ENCODE results near the gene IFT27.
A peak's percentile ranks its signal among the peaks of the same experiment; 100 is the strongest.

IFT27 gene

GRCh38 chr22:36753916-36754315, 22.0 kb downstream of the IFT27 start:
- Histone ChIP-seq H3K4ac (ENCODE audit: low read length) (no peak overlapping the region), H2AFZ (ENCODE audit: low read length) (no peak overlapping the region), H2BK12ac (ENCODE audit: low read length) (no peak overlapping the region), H3K4me3 (ENCODE audit: low read length in 2 of 2) (no peak overlapping the region), H2BK15ac (ENCODE audit: low read length) (no peak overlapping the region), H2BK5ac (ENCODE audit: low read length) (no peak overlapping the region), H2BK120ac (ENCODE audit: low read depth, low read length) (no peak overlapping the region), H3K36me3 (replicated peaks in 1 of 2; ENCODE audit: control insufficient read depth in 2 of 2, insufficient read depth in 2 of 2, low read length in 2 of 2) (no peaks in the 10 kb centered on the region), H3K9me3 (replicated peaks in 1 of 2; ENCODE audit: control insufficient read depth in 2 of 2, insufficient read depth in 1 of 2, low read depth in 1 of 2, low read length in 2 of 2) (no peaks in the 10 kb centered on the region), H3K27me3 (ENCODE audit: control insufficient read depth in 3 of 3, insufficient read depth in 3 of 3, low read depth in 1 of 3, low read length in 3 of 3) (peaks cover 0 to 23% (median 2%) of the 10 kb centered on the region in 3 experiments), H3K9ac (ENCODE audit: low read depth, low read length, poor library complexity) (no peak overlapping the region), H3K4me2 (ENCODE audit: insufficient read depth, low read length, poor library complexity, severe bottlenecking) (no peak overlapping the region), H3K27ac (replicated peaks; ENCODE audit: low read length) (no peak overlapping the region), H3K23ac (ENCODE audit: low read depth, low read length, poor library complexity) (no peak overlapping the region), H3K79me1 (ENCODE audit: low read depth, low read length) (peaks cover 2% of the 10 kb centered on the region), H3K4me1 (ENCODE audit: control insufficient read depth in 2 of 2, insufficient read depth in 1 of 2, low read depth in 1 of 2, low read length in 2 of 2) (no peaks in the 10 kb centered on the region), H4K8ac (ENCODE audit: low read depth, low read length) (no peak overlapping the region), H3K18ac (ENCODE audit: low read length) (no peak overlapping the region), H2AK5ac (ENCODE audit: low read depth, low read length) (no peak overlapping the region), H4K91ac (ENCODE audit: low read depth, low read length, poor library complexity) (no peak overlapping the region), H3K14ac (ENCODE audit: low read length) (no peak overlapping the region)
- no CpG with 5 or more reads among the region's 12 CpGs for WGBS, 2 donors (ENCODE audit: extremely low coverage in 2 of 2, insufficient read length in 2 of 2, insufficient replicate concordance in 1 of 2)
- DNase-seq (ENCODE audit: low spot score): no peak

DNA sequence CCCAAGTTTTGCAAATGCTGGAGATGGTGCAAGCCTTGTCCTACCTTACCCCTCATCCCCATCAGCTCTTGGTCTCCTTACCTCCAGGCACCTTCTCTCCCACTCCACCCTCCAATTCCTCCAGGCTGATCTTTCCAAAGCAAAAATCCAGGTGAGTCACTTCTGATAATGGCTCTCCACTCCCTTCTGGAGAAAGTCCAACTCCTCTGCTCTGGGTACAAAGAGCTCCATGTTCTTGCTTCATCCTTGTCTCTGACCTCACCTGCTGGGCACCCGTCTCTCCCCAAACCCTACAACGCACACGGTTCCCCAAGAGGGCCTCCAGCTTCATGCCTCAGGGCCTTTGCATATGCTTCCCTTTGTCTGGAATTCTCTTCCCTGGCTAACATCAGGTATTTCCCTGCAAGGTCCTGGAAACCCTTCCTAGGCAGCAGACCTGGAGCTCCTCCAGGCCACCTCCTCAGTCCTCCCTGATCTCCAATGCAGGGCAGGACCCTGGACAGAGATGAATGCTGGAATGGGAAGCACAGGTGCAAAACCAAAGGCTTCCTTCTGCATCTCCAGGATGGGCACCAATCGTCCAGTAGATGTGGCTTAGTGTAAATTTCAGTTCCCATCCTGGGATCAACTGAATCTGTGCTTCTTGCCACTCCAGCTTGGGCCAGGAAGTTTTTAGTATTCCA, 22.7 kb downstream of the IFT27 start:
- WGBS, 2 donors (ENCODE audit: extremely low coverage in 2 of 2, insufficient read length in 2 of 2, insufficient replicate concordance in 1 of 2): no CpG with 5 or more reads among the region's 4 CpGs

GRCh38 chr22:36746375-36746970, 29.4 kb downstream of the IFT27 start:
- Histone ChIP-seq H3K18ac (ENCODE audit: low read length) (peak overlapping the region; percentile 35), H4K8ac (ENCODE audit: low read depth, low read length) (no peak overlapping the region), H3K36me3 (replicated peaks in 1 of 2; ENCODE audit: control insufficient read depth in 2 of 2, insufficient read depth in 2 of 2, low read length in 2 of 2) (no peaks in the 10 kb centered on the region), H3K9ac (ENCODE audit: low read depth, low read length, poor library complexity) (peak overlapping the region; percentile 21), H3K4me3 (ENCODE audit: low read length in 2 of 2) (no peak overlapping the region), H3K4me2 (ENCODE audit: insufficient read depth, low read length, poor library complexity, severe bottlenecking) (no peak overlapping the region), H2AK5ac (ENCODE audit: low read depth, low read length) (peak overlapping the region; percentile 81), H2AFZ (ENCODE audit: low read length) (no peak overlapping the region), H3K4ac (ENCODE audit: low read length) (no peak overlapping the region), H2BK15ac (ENCODE audit: low read length) (peak overlapping the region; percentile 75), H2BK5ac (ENCODE audit: low read length) (no peak overlapping the region), H2BK12ac (ENCODE audit: low read length) (no peak overlapping the region), H3K4me1 (ENCODE audit: control insufficient read depth in 2 of 2, insufficient read depth in 1 of 2, low read depth in 1 of 2, low read length in 2 of 2) (no peaks in the 10 kb centered on the region), H3K79me1 (ENCODE audit: low read depth, low read length) (no peaks in the 10 kb centered on the region), H3K27ac (replicated peaks; ENCODE audit: low read length) (no peak overlapping the region), H3K9me3 (replicated peaks in 1 of 2; ENCODE audit: control insufficient read depth in 2 of 2, insufficient read depth in 1 of 2, low read depth in 1 of 2, low read length in 2 of 2) (peaks cover 0 to 2% of the 10 kb centered on the region in 2 donors), H4K91ac (ENCODE audit: low read depth, low read length, poor library complexity) (no peak overlapping the region), H3K14ac (ENCODE audit: low read length) (no peak overlapping the region), H3K23ac (ENCODE audit: low read depth, low read length, poor library complexity) (no peak overlapping the region), H2BK120ac (ENCODE audit: low read depth, low read length) (no peak overlapping the region), H3K27me3 (ENCODE audit: control insufficient read depth in 3 of 3, insufficient read depth in 3 of 3, low read depth in 1 of 3, low read length in 3 of 3) (peaks cover 0 to 22% (median 0%) of the 10 kb centered on the region in 3 experiments)
- no peak for DNase-seq (ENCODE audit: low spot score)
- no CpG with 5 or more reads among the region's 11 CpGs for WGBS, 2 donors (ENCODE audit: extremely low coverage in 2 of 2, insufficient read length in 2 of 2, insufficient replicate concordance in 1 of 2)

More for the DNA sequence above, 22.7 kb downstream of the IFT27 start:
- no peak for DNase-seq (ENCODE audit: low spot score)
- Histone ChIP-seq H2BK12ac (ENCODE audit: low read length) (no peak overlapping the region), H2BK5ac (ENCODE audit: low read length) (no peak overlapping the region), H3K27ac (replicated peaks; ENCODE audit: low read length) (no peak overlapping the region), H3K79me1 (ENCODE audit: low read depth, low read length) (peaks cover 2% of the 10 kb centered on the region), H3K27me3 (ENCODE audit: control insufficient read depth in 3 of 3, insufficient read depth in 3 of 3, low read depth in 1 of 3, low read length in 3 of 3) (peaks cover 0 to 23% (median 2%) of the 10 kb centered on the region in 3 experiments), H3K18ac (ENCODE audit: low read length) (no peak overlapping the region), H3K9ac (ENCODE audit: low read depth, low read length, poor library complexity) (no peak overlapping the region), H2AK5ac (ENCODE audit: low read depth, low read length) (no peak overlapping the region), H2BK15ac (ENCODE audit: low read length) (no peak overlapping the region), H4K8ac (ENCODE audit: low read depth, low read length) (no peak overlapping the region), H4K91ac (ENCODE audit: low read depth, low read length, poor library complexity) (no peak overlapping the region), H3K23ac (ENCODE audit: low read depth, low read length, poor library complexity) (no peak overlapping the region), H3K4me1 (ENCODE audit: control insufficient read depth in 2 of 2, insufficient read depth in 1 of 2, low read depth in 1 of 2, low read length in 2 of 2) (no peaks in the 10 kb centered on the region), H3K14ac (ENCODE audit: low read length) (no peak overlapping the region), H3K4ac (ENCODE audit: low read length) (no peak overlapping the region), H2BK120ac (ENCODE audit: low read depth, low read length) (no peak overlapping the region), H3K4me2 (ENCODE audit: insufficient read depth, low read length, poor library complexity, severe bottlenecking) (no peak overlapping the region), H3K4me3 (ENCODE audit: low read length in 2 of 2) (no peak overlapping the region), H3K36me3 (replicated peaks in 1 of 2; ENCODE audit: control insufficient read depth in 2 of 2, insufficient read depth in 2 of 2, low read length in 2 of 2) (no peaks in the 10 kb centered on the region), H2AFZ (ENCODE audit: low read length) (no peak overlapping the region), H3K9me3 (replicated peaks in 1 of 2; ENCODE audit: control insufficient read depth in 2 of 2, insufficient read depth in 1 of 2, low read depth in 1 of 2, low read length in 2 of 2) (no peaks in the 10 kb centered on the region)

DNA sequence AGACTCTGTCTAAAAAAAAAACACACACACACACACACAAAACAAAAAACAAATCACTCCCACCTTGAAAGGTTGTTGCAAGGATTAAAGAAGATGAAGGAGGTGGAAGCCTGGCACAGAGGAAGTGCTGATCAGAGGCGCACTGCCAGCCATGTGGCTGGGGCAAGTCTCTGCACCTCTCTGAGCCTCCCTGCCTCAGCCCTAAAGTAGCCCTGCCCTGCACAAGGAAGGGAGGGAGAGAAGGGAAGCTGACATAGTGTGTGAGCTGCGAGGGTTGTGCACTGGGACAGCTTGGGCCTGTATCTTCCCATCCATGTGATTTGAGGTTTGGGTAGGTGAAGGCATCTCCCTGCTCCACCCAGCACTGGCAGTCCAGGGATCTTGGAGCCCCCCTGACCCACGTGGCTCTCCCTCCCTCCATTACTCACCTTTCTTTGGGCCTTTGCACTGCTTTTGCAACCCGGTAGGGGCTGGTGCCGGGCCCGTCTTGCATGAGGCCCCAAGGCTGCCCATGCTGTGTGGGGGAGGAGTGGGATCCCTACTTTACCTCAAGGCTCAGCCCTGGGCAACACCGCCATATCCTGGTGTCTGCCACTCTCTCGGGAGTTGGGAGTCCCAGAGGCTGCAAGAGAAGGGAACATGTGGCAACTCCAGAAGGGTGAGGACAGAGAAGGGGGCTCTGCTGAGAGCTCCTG, 30.5 kb downstream of the IFT27 start:
- no CpG with 5 or more reads among the region's 8 CpGs for WGBS, 2 donors (ENCODE audit: extremely low coverage in 2 of 2, insufficient read length in 2 of 2, insufficient replicate concordance in 1 of 2)
- no peak overlapping the region for H2BK15ac ChIP-seq (ENCODE audit: low read length)
- no peak overlapping the region for H2BK5ac ChIP-seq (ENCODE audit: low read length)
- H4K91ac ChIP-seq (ENCODE audit: low read depth, low read length, poor library complexity): no peak overlapping the region
- peak overlapping the region; percentile 37 for H3K23ac ChIP-seq (ENCODE audit: low read depth, low read length, poor library complexity)
- H3K27ac ChIP-seq (replicated peaks; ENCODE audit: low read length): no peak overlapping the region
- H3K4me3 ChIP-seq (ENCODE audit: low read length in 2 of 2): no peak overlapping the region
- no peak for DNase-seq (ENCODE audit: low spot score)
- no peaks in the 10 kb centered on the region for H3K36me3 ChIP-seq (replicated peaks in 1 of 2; ENCODE audit: control insufficient read depth in 2 of 2, insufficient read depth in 2 of 2, low read length in 2 of 2)
- H3K14ac ChIP-seq (ENCODE audit: low read length): no peak overlapping the region
- H3K4ac ChIP-seq (ENCODE audit: low read length): no peak overlapping the region
- H4K8ac ChIP-seq (ENCODE audit: low read depth, low read length): no peak overlapping the region
- H3K4me1 ChIP-seq (ENCODE audit: control insufficient read depth in 2 of 2, insufficient read depth in 1 of 2, low read depth in 1 of 2, low read length in 2 of 2): no peaks in the 10 kb centered on the region
- H3K4me2 ChIP-seq (ENCODE audit: insufficient read depth, low read length, poor library complexity, severe bottlenecking): no peak overlapping the region
- H3K79me1 ChIP-seq (ENCODE audit: low read depth, low read length): no peaks in the 10 kb centered on the region
- no peak overlapping the region for H2BK120ac ChIP-seq (ENCODE audit: low read depth, low read length)
- no peak overlapping the region for H2AFZ ChIP-seq (ENCODE audit: low read length)
- no peak overlapping the region for H2BK12ac ChIP-seq (ENCODE audit: low read length)
- peak overlapping the region; percentile 25 for H2AK5ac ChIP-seq (ENCODE audit: low read depth, low read length)
- H3K18ac ChIP-seq (ENCODE audit: low read length): peak overlapping the region; percentile 15
- H3K9ac ChIP-seq (ENCODE audit: low read depth, low read length, poor library complexity): no peak overlapping the region
- H3K9me3 ChIP-seq (replicated peaks in 1 of 2; ENCODE audit: control insufficient read depth in 2 of 2, insufficient read depth in 1 of 2, low read depth in 1 of 2, low read length in 2 of 2): peaks cover 2 to 3% of the 10 kb centered on the region in 2 donors
- peaks cover 0 to 22% (median 0%) of the 10 kb centered on the region in 3 experiments for H3K27me3 ChIP-seq (ENCODE audit: control insufficient read depth in 3 of 3, insufficient read depth in 3 of 3, low read depth in 1 of 3, low read length in 3 of 3)
